OCI-M2 (cell line): ENCODE measurements around the gene BCAR3.
"Not testable (repeated sequence)": the region's sequence is repeated elsewhere in the genome, so short reads cannot be mapped to it uniquely, and the experiment has no call there.

ENCODE experiments used
- DNase-seq: peaks from one replicate; lab custom pipeline; 2025; ENCODE audit not compliant: unreplicated experiment; lab: John Stamatoyannopoulos, UW

BCAR3 gene

GRCh38 chr1:93553886-93554490, 127.6 kb downstream of the BCAR3 start:
- DNase-seq: not testable (repeated sequence)

GRCh38 chr1:93552741-93553455, 128.7 kb downstream of the BCAR3 start:
- no peak for DNase-seq

- DNase-seq: no peak
Measured at GRCh38 chr1:93549811-93550210, 131.8 kb downstream of the BCAR3 start.

DNA sequence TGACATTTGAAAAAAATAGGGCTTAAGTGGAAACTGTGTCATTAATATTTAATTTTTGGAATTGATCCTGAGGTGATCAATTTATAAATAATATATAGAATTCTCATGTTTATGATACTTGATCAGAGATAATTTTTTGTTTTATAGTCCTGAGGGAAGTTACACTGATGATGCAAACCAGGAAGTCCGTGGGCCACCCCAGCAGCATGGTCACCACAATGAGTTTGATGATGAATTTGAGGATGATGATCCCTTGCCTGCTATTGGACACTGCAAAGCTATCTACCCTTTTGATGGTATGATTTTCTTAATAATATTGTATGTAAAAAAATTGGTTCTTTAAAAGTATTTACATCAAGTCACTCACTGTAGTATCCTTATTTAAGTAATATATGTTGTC, 132.5 kb downstream of the BCAR3 start:
- DNase-seq: no peak

GRCh38 chr1:93546162-93546863, 135.3 kb downstream of the BCAR3 start:
- DNase-seq: no peak

- DNase-seq: no peak
Measured at GRCh38 chr1:93542398-93542797, 139.2 kb downstream of the BCAR3 start.

DNA sequence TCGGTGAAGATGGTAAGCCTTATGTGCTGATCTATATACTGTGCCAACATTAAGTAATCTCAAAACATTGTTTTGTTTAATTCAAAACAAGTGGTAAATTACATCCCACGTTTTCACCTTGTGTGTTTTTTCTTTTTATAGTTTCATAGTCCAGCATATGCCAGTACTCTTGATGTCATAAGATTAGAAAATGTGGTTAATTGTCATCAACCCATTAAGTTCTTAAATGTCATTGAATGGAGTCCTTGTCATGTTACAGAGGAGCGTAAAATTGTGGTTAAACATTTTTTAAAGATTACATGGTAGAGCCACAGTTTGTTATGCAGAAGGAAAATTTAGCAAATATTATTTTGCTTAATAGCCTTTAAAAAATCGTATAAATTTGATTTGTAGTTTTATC, 140.6 kb downstream of the BCAR3 start:
- DNase-seq: no peak

- DNase-seq: no peak
Measured at GRCh38 chr1:93537924-93538323, 143.7 kb downstream of the BCAR3 start.

- no peak for DNase-seq
Measured at GRCh38 chr1:93537396-93537795, 144.2 kb downstream of the BCAR3 start.

GRCh38 chr1:93533677-93534076, 148.0 kb downstream of the BCAR3 start:
- no peak for DNase-seq

- DNase-seq: no peak
Measured at GRCh38 chr1:93532780-93533378, 148.8 kb downstream of the BCAR3 start.

GRCh38 chr1:93531193-93531592, 150.4 kb downstream of the BCAR3 start:
- DNase-seq: no peak

DNA sequence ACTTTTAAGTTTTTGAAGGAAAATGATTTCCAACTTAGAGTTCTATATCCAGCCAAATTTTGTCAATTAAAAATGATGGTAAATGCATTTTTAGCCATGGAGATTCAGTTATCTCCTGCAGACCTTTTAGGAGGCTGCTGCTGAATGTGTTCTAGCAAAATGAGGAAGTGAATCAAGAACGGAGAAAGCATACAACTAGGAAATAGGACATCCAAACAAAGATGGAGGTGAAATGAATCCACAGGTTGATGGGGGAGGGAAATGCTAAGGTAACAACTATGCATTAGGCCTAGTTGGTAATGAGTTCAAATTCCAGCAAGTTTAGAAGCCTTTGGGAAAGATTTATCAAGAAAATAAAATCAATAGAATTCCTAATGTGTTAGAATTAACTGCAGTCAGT, 153.2 kb downstream of the BCAR3 start:
- DNase-seq: no peak

- DNase-seq: no peak
Measured at GRCh38 chr1:93526431-93526830, 155.2 kb downstream of the BCAR3 start.

DNA sequence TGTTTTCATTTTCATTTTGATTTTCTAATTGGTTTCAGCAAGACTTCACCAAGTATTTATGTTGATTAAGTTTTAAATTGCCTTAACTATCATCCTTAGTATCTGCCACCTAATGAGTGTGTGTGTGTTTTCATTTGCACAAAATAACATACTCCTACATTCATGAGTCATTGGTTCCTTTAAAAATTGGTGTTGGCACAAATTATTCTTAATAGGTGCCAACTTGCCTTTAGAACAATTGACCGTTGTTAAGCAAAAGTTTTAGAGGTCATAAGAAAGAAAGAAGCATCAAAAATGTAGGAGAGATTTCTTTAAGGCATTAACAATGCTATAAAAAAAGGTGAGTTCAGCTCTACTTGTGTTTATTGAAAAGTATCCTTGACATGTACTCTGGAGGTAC, 156.2 kb downstream of the BCAR3 start:
- DNase-seq: no peak

- DNase-seq: no peak
Measured at GRCh38 chr1:93522721-93523120, 158.9 kb downstream of the BCAR3 start.

GRCh38 chr1:93521618-93522017, 160.0 kb downstream of the BCAR3 start:
- no peak for DNase-seq

- no peak for DNase-seq
Measured at GRCh38 chr1:93519199-93519829, 162.3 kb downstream of the BCAR3 start.

- no peak for DNase-seq
Measured at GRCh38 chr1:93518516-93518915, 163.1 kb downstream of the BCAR3 start.

DNA sequence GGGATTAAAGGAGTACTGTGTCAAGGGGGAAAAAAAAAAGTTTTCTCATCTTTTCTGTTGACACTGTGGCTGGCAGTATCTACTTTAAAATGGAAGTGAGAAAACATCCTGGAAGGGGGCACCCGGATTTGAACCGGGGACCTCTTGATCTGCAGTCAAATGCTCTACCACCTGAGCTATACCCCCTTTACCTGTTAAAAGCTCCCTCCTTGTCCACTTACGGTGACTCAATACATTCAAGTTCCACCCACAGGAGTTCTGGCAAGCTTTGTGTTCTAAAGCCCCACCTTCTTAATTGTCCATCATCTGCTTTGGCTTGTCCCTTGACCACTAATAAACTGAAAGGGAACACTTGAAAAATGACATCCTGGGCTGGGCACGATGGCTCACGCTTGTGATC, 165.5 kb downstream of the BCAR3 start:
- no peak for DNase-seq
